Brain microvascular endothelial cell (primary cell): ENCODE measurements around the gene GPC5.

Experiments used
- DNase-seq: peaks from one replicate; pipeline ENCODE4 v3.0.0-alpha.2; 2020
- H3K27ac ChIP-seq: fragments of 250-450 bp; sonication (Bioruptor Pico); 2 replicates; pipeline ENCODE4 v1.5.1; 2020; ENCODE audit warnings: mild to moderate bottlenecking, moderate library complexity
- H3K27me3 ChIP-seq: fragments of 250-450 bp; sonication (Bioruptor Pico); replicated peaks from 2 replicates; pipeline ENCODE4 v1.5.1; 2020; ENCODE audit warnings: mild to moderate bottlenecking
- H3K36me3 ChIP-seq: fragments of 250-450 bp; sonication (Bioruptor Pico); replicated peaks from 2 replicates; pipeline ENCODE4 v1.5.1; 2020; ENCODE audit warnings: mild to moderate bottlenecking
- H3K4me3 ChIP-seq: 2 replicates; pipeline ENCODE4 v1.5.1; 2011; ENCODE audit warnings: low read depth, mild to moderate bottlenecking, control low read depth, low read length, moderate library complexity
- CTCF ChIP-seq: IDR thresholded peaks from 2 replicates; pipeline ENCODE4 v1.5.1; 2011; ENCODE audit warnings: low read depth, mild to moderate bottlenecking, moderate library complexity, low read length, control low read depth, inconsistent platforms; ENCODE audit errors: missing control alignments
- in situ Hi-C: cut with HindIII; loops from 2 replicates; pipeline ENCODE4 v1.10.0; 2017; ENCODE audit warnings: low sequenced_read_pairs, low pct_ligation_motif_present

GPC5 gene

DNA sequence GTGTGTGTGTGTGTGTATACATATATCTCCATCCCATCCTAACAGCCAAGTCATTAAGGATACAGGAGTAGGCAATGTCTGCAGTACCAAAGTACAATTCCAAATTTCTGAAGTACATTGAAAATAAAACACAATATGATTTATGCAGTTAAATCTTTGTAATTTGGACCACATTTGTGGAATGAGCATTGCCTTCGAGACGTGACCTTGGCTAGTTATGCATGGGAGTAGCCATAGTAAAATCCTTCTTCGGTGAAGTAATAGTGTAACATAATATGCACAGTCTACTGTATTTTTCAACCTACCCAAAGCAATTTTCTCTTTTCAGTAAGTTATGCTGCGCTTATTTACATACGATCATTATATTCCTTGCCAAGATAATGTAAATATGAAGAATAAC, 1162.5 kb downstream of the GPC5 start:
- Histone ChIP-seq H3K27me3 (no peaks in the 10 kb centered on the region), H3K27ac (no peak overlapping the region), H3K36me3 (no peaks in the 10 kb centered on the region), H3K4me3 (no peak overlapping the region)
- TF ChIP-seq CTCF, result no peak
- in situ Hi-C loops, result no loop called here
- DNase-seq, result no peak

- Histone ChIP-seq H3K27me3 (no peaks in the 10 kb centered on the region), H3K4me3 (no peak overlapping the region), H3K36me3 (no peaks in the 10 kb centered on the region), H3K27ac (no peak overlapping the region)
- in situ Hi-C loops, result no loop called here
- TF ChIP-seq CTCF, result no peak
- DNase-seq, result no peak
Observed at GRCh38 chr13:92564942-92565341, 1166.5 kb downstream of the GPC5 start.

DNA sequence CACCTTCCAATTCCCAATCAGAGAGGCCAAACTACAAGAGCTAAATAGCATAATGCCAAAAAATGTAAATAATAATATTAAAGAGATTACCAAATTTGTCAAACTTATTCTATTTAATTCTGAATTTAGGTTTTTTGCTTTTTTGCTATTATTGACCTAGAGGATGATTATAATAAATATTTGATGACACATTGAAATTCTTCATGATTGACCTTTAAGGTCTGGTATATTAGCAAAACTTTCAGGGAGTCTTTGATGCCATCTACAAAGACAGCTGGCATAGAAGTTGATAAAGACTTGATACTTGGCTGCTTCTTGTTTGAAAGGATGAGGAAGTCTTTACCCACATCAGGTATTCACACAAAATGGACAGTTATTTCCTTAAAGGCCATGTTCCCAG, 1168.3 kb downstream of the GPC5 start:
- no peaks in the 10 kb centered on the region for H3K27me3 ChIP-seq
- H3K4me3 ChIP-seq, result no peak overlapping the region
- in situ Hi-C loops, result no loop called here
- no peaks in the 10 kb centered on the region for H3K36me3 ChIP-seq
- no peak for TF ChIP-seq CTCF
- no peak for DNase-seq
- H3K27ac ChIP-seq, result no peak overlapping the region

DNA sequence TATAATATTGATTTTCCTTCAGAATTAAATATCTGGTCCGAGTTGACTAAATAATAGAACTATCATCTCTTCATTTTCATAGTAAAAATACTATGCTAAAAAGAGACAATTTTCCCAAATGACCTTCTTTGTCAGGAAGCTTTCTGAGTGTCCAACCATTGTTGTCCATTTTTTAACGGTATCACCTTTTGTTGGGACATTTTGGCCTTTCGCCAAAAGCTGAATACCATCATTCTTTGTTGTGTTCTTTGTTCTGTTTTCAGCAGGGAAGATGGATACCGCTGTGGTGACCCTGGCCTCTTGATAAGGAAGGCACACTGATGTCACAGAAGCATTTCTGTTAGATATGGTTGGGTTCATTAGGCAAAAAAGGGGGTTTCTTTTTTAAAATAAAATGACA, 1173.8 kb downstream of the GPC5 start:
- no peak overlapping the region for H3K27ac ChIP-seq
- no peaks in the 10 kb centered on the region for H3K36me3 ChIP-seq
- H3K27me3 ChIP-seq, result no peaks in the 10 kb centered on the region
- in situ Hi-C loops, result no loop called here
- no peak for DNase-seq
- no peak overlapping the region for H3K4me3 ChIP-seq
- no peak for TF ChIP-seq CTCF

- no peak overlapping the region for H3K4me3 ChIP-seq
- no peak overlapping the region for H3K27ac ChIP-seq
- H3K36me3 ChIP-seq, result no peaks in the 10 kb centered on the region
- peak; percentile 62 for TF ChIP-seq CTCF
- DNase-seq, result peak; percentile 11
- H3K27me3 ChIP-seq, result no peaks in the 10 kb centered on the region
- in situ Hi-C loops, result no loop called here
Observed at GRCh38 chr13:92573467-92574057, 1175.1 kb downstream of the GPC5 start.

- H3K4me3 ChIP-seq, result no peak overlapping the region
- no peak overlapping the region for H3K27ac ChIP-seq
- in situ Hi-C loops, result no loop called here
- H3K36me3 ChIP-seq, result no peaks in the 10 kb centered on the region
- no peak for DNase-seq
- TF ChIP-seq CTCF, result no peak
- H3K27me3 ChIP-seq, result no peaks in the 10 kb centered on the region
Observed at GRCh38 chr13:92574499-92574898, 1176.1 kb downstream of the GPC5 start.
